Measurements from ENCODE around the gene NPIPB8. TPM values are rescaled to one million over a fixed set of nuclear protein-coding genes. Genes with fewer than 3 reads are reported as not detected.
"Not testable (repeated sequence)": the region's sequence is repeated elsewhere in the genome, so short reads cannot be mapped to it uniquely, and the experiment has no call there.

NPIPB8 gene
- total RNA-seq, 1 experiment from 2014 or later: 4.1 TPM

GRCh38 chr16:28602062-28602461 is 35.8 kb upstream of the NPIPB8 start:
- H3K27me3 ChIP-seq (ENCODE audit: insufficient read depth, low read depth); H2AFZ ChIP-seq; H4K20me1 ChIP-seq (ENCODE audit: insufficient read depth); intact Hi-C loops (cut with micrococcal nuclease; ENCODE audit: unreplicated experiment); DNase-seq; H3K4me2 ChIP-seq; H3K27ac ChIP-seq; CTCF ChIA-PET; H3K9me2 ChIP-seq (ENCODE audit: insufficient read depth); H3K4me3 ChIP-seq; H3K79me2 ChIP-seq (ENCODE audit: low read depth); BruUV-seq (replicated peaks); H3K9me3 ChIP-seq (ENCODE audit: insufficient read depth, low read depth); H3K36me3 ChIP-seq (ENCODE audit: low read depth): not testable (repeated sequence)
- peaks cover 25% of the 10 kb centered on the region for H3F3A ChIP-seq (ENCODE audit: insufficient read depth, low read depth)
- POLR2A ChIA-PET (ENCODE audit: unreplicated experiment): interaction anchor here (0.6 kb wide), 1 partner anchor 15 kb away, joined by 4 read pairs; no protein-coding TSS in a partner anchor
- H3K4me1 ChIP-seq (replicated peaks; ENCODE audit: insufficient read depth): peaks cover 13% of the 10 kb centered on the region

GRCh38 chr16:28602529-28602928 is 35.3 kb upstream of the NPIPB8 start:
- BruUV-seq (replicated peaks): no TSS peak

GRCh38 chr16:28603381-28604185 is 34.3 kb upstream of the NPIPB8 start:
- Histone ChIP-seq H3K4me1 (replicated peaks; ENCODE audit: insufficient read depth) (no peaks in the 10 kb centered on the region), H4K20me1 (ENCODE audit: insufficient read depth) (no peaks in the 10 kb centered on the region), H2AFZ (no peak overlapping the region), H3K27me3 (ENCODE audit: insufficient read depth, low read depth) (no peaks in the 10 kb centered on the region), H3K79me2 (ENCODE audit: low read depth) (0 out of 2 replicates have a peak, but pooled peaks cover 6% of the 10 kb centered on the region), H3K36me3 (ENCODE audit: low read depth) (no peaks in the 10 kb centered on the region), H3K9me2 (ENCODE audit: insufficient read depth) (no peaks in the 10 kb centered on the region), H3F3A (ENCODE audit: insufficient read depth, low read depth) (peaks cover 14% of the 10 kb centered on the region; the same call in 1 of the 2 replicates), H3K4me2 (no peak overlapping the region), H3K9me3 (ENCODE audit: insufficient read depth, low read depth) (no peaks in the 10 kb centered on the region), H3K27ac (no peak overlapping the region), H3K4me3 (no peak overlapping the region)
- POLR2A ChIA-PET (ENCODE audit: unreplicated experiment): no interaction called here
- BruUV-seq (replicated peaks): no TSS peak
- TF ChIP-seq CTCF (conservative IDR thresholded peaks at IDR 0.05) (no peak), EZH2 (IDR thresholded peaks at IDR 0.05; ENCODE audit: low read depth) (no peak)
- no peak for DNase-seq
- CTCF ChIA-PET: no interaction called here
- intact Hi-C loops (cut with micrococcal nuclease; ENCODE audit: unreplicated experiment): no loop called here

More at GRCh38 chr16:28602529-28602928, 35.3 kb upstream of the NPIPB8 start:
- TF ChIP-seq CTCF (conservative IDR thresholded peaks at IDR 0.05) (no peak), EZH2 (IDR thresholded peaks at IDR 0.05; ENCODE audit: low read depth) (no peak)
- Histone ChIP-seq H3K4me1 (replicated peaks; ENCODE audit: insufficient read depth) (peaks cover 8% of the 10 kb centered on the region), H4K20me1 (ENCODE audit: insufficient read depth) (no peaks in the 10 kb centered on the region), H3K9me2 (ENCODE audit: insufficient read depth) (no peaks in the 10 kb centered on the region), H3F3A (ENCODE audit: insufficient read depth, low read depth) (peaks cover 21% of the 10 kb centered on the region), H3K79me2 (ENCODE audit: low read depth) (no peaks in the 10 kb centered on the region), H3K4me3 (no peak overlapping the region), H3K9me3 (ENCODE audit: insufficient read depth, low read depth) (no peaks in the 10 kb centered on the region), H3K27ac (no peak overlapping the region), H3K36me3 (ENCODE audit: low read depth) (no peaks in the 10 kb centered on the region), H3K27me3 (ENCODE audit: insufficient read depth, low read depth) (no peaks in the 10 kb centered on the region), H3K4me2 (no peak overlapping the region), H2AFZ (no peak overlapping the region)
- POLR2A ChIA-PET (ENCODE audit: unreplicated experiment): interaction anchor here (0.6 kb wide), 1 partner anchor 14 kb away, joined by 4 read pairs; no protein-coding TSS in a partner anchor
- intact Hi-C loops (cut with micrococcal nuclease; ENCODE audit: unreplicated experiment): no loop called here
- CTCF ChIA-PET: no interaction called here
- DNase-seq: no peak

All from PC-9 (cell line).